ENCODE measurements around the gene PLEKHA7. TPM values are rescaled to one million over a fixed set of nuclear protein-coding genes. Genes with fewer than 3 reads are reported as not detected.

Gene PLEKHA7
- total and polyA plus RNA-seq, 2 of the 8 experiments (the other 6 are each of a cell fraction or from before 2014, with no cell fraction given), result 11.4 to 25.6 TPM

GRCh38 chr11:16839821-16840220 lies 174.4 kb downstream of the PLEKHA7 start:
- Histone ChIP-seq H4K5ac (ENCODE audit: insufficient read length, low read depth, low read length) (no peak overlapping the region), H4K8ac (ENCODE audit: extremely low read depth, insufficient read depth, low read length) (no peak overlapping the region), H3K4me2 (ENCODE audit: insufficient read depth in 1 of 2, low read depth in 2 of 2, low read length in 2 of 2) (no peak overlapping the region), H2AFZ (ENCODE audit: low read length) (no peak overlapping the region), H3K36me3 (ENCODE audit: control insufficient read depth in 2 of 4, insufficient read depth in 4 of 4, low read length in 3 of 4) (peaks cover 0 to 10% (median 2%) of the 10 kb centered on the region in 4 experiments; a peak in 2 of 8 replicates), H3K9me3 (ENCODE audit: insufficient read depth in 2 of 2, low read depth in 1 of 2, low read length in 1 of 2) (no peaks in the 10 kb centered on the region), H3K79me1 (ENCODE audit: low read depth, low read length) (no peaks in the 10 kb centered on the region; the same call in 1 of the 2 replicates), H3K18ac (ENCODE audit: extremely low read depth, low read length) (no peak overlapping the region), H3K79me2 (ENCODE audit: control insufficient read depth in 1 of 2, insufficient read depth in 2 of 2, low read length in 2 of 2) (no peaks in the 10 kb centered on the region), H3K27ac (ENCODE audit: low read depth, low read length) (no peak overlapping the region), H4K91ac (replicated peaks; ENCODE audit: insufficient read length, low read length) (no peak overlapping the region), H3K4me3 (ENCODE audit: extremely low read depth in 1 of 4, insufficient read depth in 2 of 4, low read depth in 3 of 4, low read length in 4 of 4) (no peak overlapping the region), H2BK120ac (replicated peaks; ENCODE audit: low read depth, low read length) (no peak overlapping the region), H3K23me2 (ENCODE audit: low read depth, low read length) (no peaks in the 10 kb centered on the region), H4K20me1 (replicated peaks in 1 of 2; ENCODE audit: control insufficient read depth in 1 of 2, insufficient read depth in 2 of 2, low read length in 2 of 2) (no peaks in the 10 kb centered on the region), H3K4me1 (replicated peaks in 1 of 4; ENCODE audit: control insufficient read depth in 3 of 4, insufficient read depth in 4 of 4, low read length in 3 of 4) (no peaks in the 10 kb centered on the region), H2BK15ac (ENCODE audit: low read length) (no peak overlapping the region), H2BK5ac (ENCODE audit: low read depth, low read length) (no peak overlapping the region), H2BK12ac (ENCODE audit: low read depth, low read length) (no peak overlapping the region), H2AK5ac (ENCODE audit: low read depth, low read length) (no peak overlapping the region), H3K14ac (ENCODE audit: insufficient read length) (no peak overlapping the region), H3K9ac (replicated peaks in 1 of 4; ENCODE audit: extremely low read depth in 1 of 4, low read depth in 3 of 4, low read length in 3 of 4) (no peak overlapping the region), H3K27me3 (replicated peaks in 1 of 4; ENCODE audit: control insufficient read depth in 3 of 4, extremely low read depth in 1 of 4, insufficient read depth in 3 of 4, low read length in 3 of 4) (no peaks in the 10 kb centered on the region), H3K56ac (replicated peaks; ENCODE audit: insufficient read length, low read depth, low read length) (no peak overlapping the region), H3K23ac (ENCODE audit: insufficient read length) (no peak overlapping the region), H3K4ac (replicated peaks; ENCODE audit: insufficient read length, low read depth, low read length) (no peak overlapping the region), H2BK20ac (ENCODE audit: low read length) (no peak overlapping the region)
- 96% methylated on average over 3 of the region's 3 CpGs; no CpG with 5 or more reads in 1 of the 2 experiments for WGBS, 2 experiments (ENCODE audit: extremely low coverage in 1 of 2, insufficient coverage in 1 of 2, insufficient read length in 1 of 2, insufficient replicate concordance in 2 of 2, low coverage in 1 of 2, low lambda C conversion rate in 2 of 2, missing lambda C conversion rate in 1 of 2)
- no peak for DNase-seq (ENCODE audit: low read depth in 1 of 2, low spot score in 2 of 2)
- ChIA-PET CTCF (ENCODE audit: partially characterized antibody) (interaction anchor here (0.6 kb wide), 2 partner anchors 15 to 53 kb away, joined by 3 read pairs; no protein-coding TSS in a partner anchor), POLR2A (ENCODE audit: partially characterized antibody) (no interaction called here)
- no peak for FAIRE-seq
- TF ChIP-seq BCL11A (IDR thresholded peaks at IDR 0.05; ENCODE audit: low read depth in 2 of 2, low read length in 2 of 2), result no peak
- TF ChIP-seq CTBP2 (IDR thresholded peaks at IDR 0.05; ENCODE audit: borderline replicate concordance, insufficient read depth, insufficient read length, low read length), result no peak
- no peak for TF ChIP-seq JUN (IDR thresholded peaks at IDR 0.05; ENCODE audit: low read depth, low read length)
- no peak for TF ChIP-seq SUZ12 (IDR thresholded peaks at IDR 0.05; ENCODE audit: low read length)
- TF ChIP-seq SP4 (IDR thresholded peaks at IDR 0.05; ENCODE audit: low read length), result no peak
- no peak for TF ChIP-seq RFX5 (IDR thresholded peaks at IDR 0.05; ENCODE audit: borderline replicate concordance, low read depth, low read length)
- no peak for TF ChIP-seq SIN3A (conservative IDR thresholded peaks at IDR 0.05 in 1 of 2, IDR thresholded peaks at IDR 0.05 in 1 of 2; ENCODE audit: low read depth in 1 of 2, low read length in 2 of 2)
- TF ChIP-seq TEAD4 (IDR thresholded peaks at IDR 0.05; ENCODE audit: low read depth, low read length), result no peak
- no peak for TF ChIP-seq E2F6 (IDR thresholded peaks at IDR 0.05)
- TF ChIP-seq SIRT6 (IDR thresholded peaks at IDR 0.05; ENCODE audit: low read length), result no peak
- no peak for TF ChIP-seq NANOG (IDR thresholded peaks at IDR 0.05; ENCODE audit: insufficient read depth, low read depth, low read length, poor library complexity, severe bottlenecking)
- TF ChIP-seq EGR1 (IDR thresholded peaks at IDR 0.05; ENCODE audit: borderline replicate concordance, low read depth, low read length), result no peak
- no peak for TF ChIP-seq GTF2F1 (IDR thresholded peaks at IDR 0.05; ENCODE audit: borderline replicate concordance, low read depth, low read length)
- no peak for TF ChIP-seq EZH2 (IDR thresholded peaks at IDR 0.05; ENCODE audit: low read depth, low read length, severe bottlenecking)
